Kidney (tissue), 14 donors: ENCODE data around the gene LDLRAD4. TPM values are rescaled to one million over a fixed set of nuclear protein-coding genes. Genes with fewer than 3 reads are reported as not detected.

Experiments
- DNase-seq, 5 donors: peaks; one replicate each; pipeline ENCODE4 v3.0.0-alpha.2; 2013 to 2020
- FAIRE-seq: peaks from 2 replicates; lab custom pipeline; 2012; peaks lifted over from hg19 to GRCh38; lab: Jason Lieb, UNC
- H3K27ac ChIP-seq, 2 donors: one replicate each; pipeline ENCODE4 v1.7.0; 2013; ENCODE audit warnings: low read depth in 2 of 2, low read length in 2 of 2, inconsistent platforms in 1 of 2
- H3K27me3 ChIP-seq: one replicate; pipeline ENCODE4 v1.7.1; 2013; ENCODE audit warnings: low read length, inconsistent platforms; ENCODE audit not compliant: control insufficient read depth, insufficient read depth
- H3K36me3 ChIP-seq, 3 donors: one replicate each; pipeline versions ENCODE4 v1.7.0 to v1.7.1; 2013; ENCODE audit warnings: low read length in 3 of 3, control low read depth in 1 of 3, inconsistent platforms in 1 of 3; ENCODE audit not compliant: insufficient read depth in 3 of 3, control insufficient read depth in 2 of 3
- H3K4me1 ChIP-seq, 3 donors: one replicate each; pipeline versions ENCODE4 v1.7.0 to v1.7.1; 2013; ENCODE audit warnings: low read length in 3 of 3, inconsistent platforms in 1 of 3, low read depth in 1 of 3; ENCODE audit not compliant: control insufficient read depth in 2 of 3, insufficient read depth in 2 of 3
- H3K4me3 ChIP-seq, 3 donors: one replicate each; pipeline versions ENCODE4 v1.7.0 to v1.8.1; 2013; ENCODE audit warnings: low read length in 3 of 3, control low read depth in 1 of 3, inconsistent platforms in 1 of 3
- H3K9ac ChIP-seq, 3 donors: one replicate each; pipeline versions ENCODE4 v1.7.0 to v1.7.1; 2013; ENCODE audit warnings: low read length in 3 of 3, control low read depth in 1 of 3, inconsistent platforms in 1 of 3
- H3K9me3 ChIP-seq, 3 donors: one replicate each; pipeline versions ENCODE4 v1.7.0 to v1.7.1; 2013; ENCODE audit warnings: low read length in 3 of 3, control low read depth in 1 of 3, inconsistent platforms in 1 of 3; ENCODE audit not compliant: control insufficient read depth in 2 of 3, insufficient read depth in 1 of 3
- intact Hi-C: fragments of 100-400 bp; cut with DNase I; formaldehyde crosslinking; loops from one replicate; pipeline ENCODE4 v1.11.1; 2022
- polyA plus RNA-seq: library from polyadenylated mRNA; stranded (reverse); fragments of 350-450 nt; fragmentation: Illumina TruSeq; extraction: RNeasy Lipid Tissue Mini Kit (QIAGEN cat#74804); gene quantifications from one replicate; pipeline ENCODE4 v1.2.3, GENCODE V29; 2014; ENCODE audit warnings: low read depth, low replicate concordance; ENCODE audit not compliant: insufficient read depth
- total RNA-seq: library from RNA; stranded (reverse); fragmentation: NEBNext Ultra II Directional; extraction: Animal tissue kit (Norgen Biotek cat#: 25700); gene quantifications from one replicate; pipeline ENCODE4 v1.2.1, GENCODE V29; 2021
- TF ChIP-seq, protein P1 (sequence below): IDR thresholded peaks from 3 replicates; pipeline ENCODE4 v1.5.1; 2012; ENCODE audit warnings: mild to moderate bottlenecking, moderate library complexity, borderline replicate concordance; ENCODE audit not compliant: insufficient read depth; ENCODE audit errors: extremely low read depth
- donor health status: control.
- donor health status: control.
- donor health status: control.
- donor health status: control.
- donor health status: control.
- donor health status: DM: yes; HTN: yes; CAD: no.
- donor health status: Normal renal cell carcinoma (clear cell type).

LDLRAD4 gene
- total and polyA plus RNA-seq, 2 donors from 2014 or later: 2.3 to 42.3 TPM

DNA sequence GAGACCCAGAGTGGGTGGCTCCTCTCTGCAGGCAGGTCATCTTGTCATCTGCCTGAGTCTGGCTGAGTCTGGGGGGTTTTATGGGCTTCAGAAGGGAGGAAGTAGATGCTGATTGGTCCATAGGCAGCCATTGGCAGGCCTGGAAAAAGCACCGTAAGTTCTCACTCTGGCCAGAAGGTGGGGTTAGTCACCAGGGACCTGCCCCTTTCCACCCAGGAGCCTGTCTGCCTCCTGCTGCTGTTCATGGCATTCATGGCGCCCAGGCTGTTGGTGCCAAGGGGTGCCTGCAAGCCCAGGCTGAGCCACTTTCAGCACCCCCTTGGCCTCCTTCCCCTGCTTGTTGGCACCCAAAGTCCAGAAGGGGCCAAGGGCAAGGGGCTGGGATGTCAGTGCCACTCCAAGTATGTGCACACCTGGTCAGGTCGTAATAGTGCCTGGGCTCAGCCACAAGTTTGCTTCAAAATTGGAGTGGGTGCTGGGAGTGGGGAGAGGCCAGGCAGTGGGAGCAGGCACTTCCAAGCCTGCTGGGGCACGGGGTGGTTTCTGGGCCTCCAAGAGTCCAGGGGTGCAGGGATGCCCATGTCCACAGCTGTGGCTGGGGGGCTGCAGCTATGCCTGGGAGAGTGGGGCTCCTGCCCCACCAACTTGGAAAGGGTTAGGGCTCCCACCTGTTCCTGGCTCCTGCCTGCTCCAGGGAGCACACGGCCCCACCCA is 329.7 kb downstream of the LDLRAD4 start:
- no peak for FAIRE-seq

DNA sequence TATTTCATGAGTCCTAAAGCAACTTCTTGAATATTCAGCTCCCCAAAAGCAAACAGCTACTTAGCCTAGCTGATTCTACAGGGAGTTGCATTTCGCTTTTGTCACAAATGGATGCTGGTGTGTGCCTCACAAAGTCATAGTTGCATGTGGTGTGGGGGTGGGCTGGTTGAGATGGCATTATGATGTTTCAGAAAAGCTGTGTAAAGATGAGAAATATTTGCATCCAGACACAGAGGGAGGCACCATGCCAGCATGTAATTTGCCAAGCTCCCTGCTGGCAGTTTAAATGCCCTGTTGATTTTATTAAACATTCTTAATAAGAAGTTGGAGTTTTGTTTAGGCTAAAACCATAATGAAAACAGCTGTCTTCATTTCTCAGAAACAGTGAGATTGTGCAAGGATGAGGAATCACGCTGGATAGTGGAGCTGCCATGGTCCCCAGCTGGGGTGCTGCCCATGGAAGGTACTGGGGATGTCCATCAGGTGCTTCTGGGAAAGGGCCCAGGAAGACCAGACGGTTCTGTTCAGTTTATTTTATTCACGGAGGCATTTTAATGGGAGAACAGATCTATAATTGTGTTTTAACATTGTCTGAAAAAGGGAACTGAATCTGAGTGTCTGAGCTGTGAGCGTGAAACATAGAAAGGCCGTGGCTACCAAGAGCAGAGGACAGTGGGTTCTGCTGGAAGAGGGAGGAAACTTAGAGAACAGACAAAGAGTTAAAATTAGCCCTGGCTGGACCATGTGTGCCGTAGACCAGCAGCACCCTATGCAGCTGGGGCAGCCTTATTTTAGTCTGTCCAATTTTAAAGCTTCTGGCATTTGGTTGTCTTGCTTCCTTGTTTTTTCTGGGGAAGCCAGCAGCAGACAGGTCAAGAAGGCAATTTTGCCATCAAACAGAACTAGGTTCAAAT is 330.7 kb downstream of the LDLRAD4 start:
- Histone ChIP-seq H3K27me3 (no peaks in the 10 kb centered on the region), H3K9ac (no peak overlapping the region), H3K27ac (no peak overlapping the region), H3K36me3 (no peaks in the 10 kb centered on the region), H3K9me3 (no peaks in the 10 kb centered on the region), H3K4me3 (no peak overlapping the region), H3K4me1 (peaks cover 0 to 5% (median 0%) of the 10 kb centered on the region in 3 donors)
- TF ChIP-seq, protein P1, sequence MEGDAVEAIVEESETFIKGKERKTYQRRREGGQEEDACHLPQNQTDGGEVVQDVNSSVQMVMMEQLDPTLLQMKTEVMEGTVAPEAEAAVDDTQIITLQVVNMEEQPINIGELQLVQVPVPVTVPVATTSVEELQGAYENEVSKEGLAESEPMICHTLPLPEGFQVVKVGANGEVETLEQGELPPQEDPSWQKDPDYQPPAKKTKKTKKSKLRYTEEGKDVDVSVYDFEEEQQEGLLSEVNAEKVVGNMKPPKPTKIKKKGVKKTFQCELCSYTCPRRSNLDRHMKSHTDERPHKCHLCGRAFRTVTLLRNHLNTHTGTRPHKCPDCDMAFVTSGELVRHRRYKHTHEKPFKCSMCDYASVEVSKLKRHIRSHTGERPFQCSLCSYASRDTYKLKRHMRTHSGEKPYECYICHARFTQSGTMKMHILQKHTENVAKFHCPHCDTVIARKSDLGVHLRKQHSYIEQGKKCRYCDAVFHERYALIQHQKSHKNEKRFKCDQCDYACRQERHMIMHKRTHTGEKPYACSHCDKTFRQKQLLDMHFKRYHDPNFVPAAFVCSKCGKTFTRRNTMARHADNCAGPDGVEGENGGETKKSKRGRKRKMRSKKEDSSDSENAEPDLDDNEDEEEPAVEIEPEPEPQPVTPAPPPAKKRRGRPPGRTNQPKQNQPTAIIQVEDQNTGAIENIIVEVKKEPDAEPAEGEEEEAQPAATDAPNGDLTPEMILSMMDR: no peak
- FAIRE-seq: no peak
- DNase-seq: no peak
- intact Hi-C loops: no loop called here

More for the DNA sequence above, 329.7 kb downstream of the LDLRAD4 start:
- Histone ChIP-seq H3K27me3 (no peaks in the 10 kb centered on the region), H3K4me3 (no peak overlapping the region), H3K9ac (no peak overlapping the region), H3K9me3 (no peaks in the 10 kb centered on the region), H3K36me3 (no peaks in the 10 kb centered on the region), H3K4me1 (peaks cover 0 to 5% (median 0%) of the 10 kb centered on the region in 3 donors), H3K27ac (no peak overlapping the region)
- TF ChIP-seq, protein P1: no peak
- DNase-seq: no peak
- intact Hi-C loops: no loop called here

GRCh38 chr18:13549880-13550232 is 331.3 kb downstream of the LDLRAD4 start:
- H3K4me3 ChIP-seq: no peak overlapping the region
- H3K9ac ChIP-seq: no peak overlapping the region
- no peak for FAIRE-seq
- H3K36me3 ChIP-seq: no peaks in the 10 kb centered on the region
- H3K27ac ChIP-seq: no peak overlapping the region
- H3K9me3 ChIP-seq: no peaks in the 10 kb centered on the region
- TF ChIP-seq, protein P1: no peak
- H3K27me3 ChIP-seq: no peaks in the 10 kb centered on the region
- intact Hi-C loops: no loop called here
- H3K4me1 ChIP-seq: peaks cover 0 to 5% (median 0%) of the 10 kb centered on the region in 3 donors
- DNase-seq: no peak
